ENCODE measurements around the gene GNRH2. TPM values are rescaled to one million over a fixed set of nuclear protein-coding genes. Genes with fewer than 3 reads are reported as not detected.

Gene GNRH2
- total RNA-seq, 1 experiment from 2014 or later: 0.65 TPM

GRCh38 chr20:3068986-3069900 lies 25.8 kb downstream of the GNRH2 start:
- DNase-seq: peak; percentile 67 to 92
- TF ChIP-seq CTCF (conservative IDR thresholded peaks at IDR 0.05): no peak; the same call in 1 of the 2 replicates
- TF ChIP-seq EZH2 (IDR thresholded peaks at IDR 0.05; ENCODE audit: low read depth): no peak
- Histone ChIP-seq H3K4me2 (peak overlapping the region; percentile 4; the same call in 1 of the 2 replicates), H4K20me1 (ENCODE audit: insufficient read depth) (no peaks in the 10 kb centered on the region), H3K27ac (peak overlapping the region; percentile 68), H3F3A (ENCODE audit: insufficient read depth, low read depth) (peaks cover 53% of the 10 kb centered on the region), H3K79me2 (ENCODE audit: low read depth) (no peaks in the 10 kb centered on the region), H3K9me3 (ENCODE audit: insufficient read depth, low read depth) (no peaks in the 10 kb centered on the region), H3K27me3 (ENCODE audit: insufficient read depth, low read depth) (no peaks in the 10 kb centered on the region), H2AFZ (no peak overlapping the region), H3K36me3 (ENCODE audit: low read depth) (no peaks in the 10 kb centered on the region), H3K4me1 (replicated peaks; ENCODE audit: insufficient read depth) (peaks cover 54% of the 10 kb centered on the region), H3K9me2 (ENCODE audit: insufficient read depth) (no peaks in the 10 kb centered on the region), H3K4me3 (no peak overlapping the region)
- no TSS peak for BruUV-seq (replicated peaks)
- ChIA-PET CTCF (interaction anchor here (0.5 to 1.1 kb wide), 2 partner anchors 46 to 562 kb away, joined by 12 to 19 read pairs; no protein-coding TSS in a partner anchor), POLR2A (ENCODE audit: unreplicated experiment) (no interaction called here)
- intact Hi-C loops (cut with micrococcal nuclease; ENCODE audit: unreplicated experiment): no loop called here

- TF ChIP-seq CTCF (conservative IDR thresholded peaks at IDR 0.05) (no peak), EZH2 (IDR thresholded peaks at IDR 0.05; ENCODE audit: low read depth) (no peak)
- no peaks in the 10 kb centered on the region for H3K36me3 ChIP-seq (ENCODE audit: low read depth)
- BruUV-seq (replicated peaks): no TSS peak
- CTCF ChIA-PET: no interaction called here
- H3F3A ChIP-seq (ENCODE audit: insufficient read depth, low read depth): peaks cover 57% of the 10 kb centered on the region
- no peaks in the 10 kb centered on the region for H4K20me1 ChIP-seq (ENCODE audit: insufficient read depth)
- no peaks in the 10 kb centered on the region for H3K9me2 ChIP-seq (ENCODE audit: insufficient read depth)
- H3K4me2 ChIP-seq: no peak overlapping the region
- no peak overlapping the region for H2AFZ ChIP-seq
- no peaks in the 10 kb centered on the region for H3K27me3 ChIP-seq (ENCODE audit: insufficient read depth, low read depth)
- POLR2A ChIA-PET (ENCODE audit: unreplicated experiment): no interaction called here
- H3K9me3 ChIP-seq (ENCODE audit: insufficient read depth, low read depth): no peaks in the 10 kb centered on the region
- H3K79me2 ChIP-seq (ENCODE audit: low read depth): no peaks in the 10 kb centered on the region
- intact Hi-C loops (cut with micrococcal nuclease; ENCODE audit: unreplicated experiment): no loop called here
- H3K4me3 ChIP-seq: no peak overlapping the region
- no peak for DNase-seq
- peaks cover 66% of the 10 kb centered on the region for H3K4me1 ChIP-seq (replicated peaks; ENCODE audit: insufficient read depth)
- no peak overlapping the region for H3K27ac ChIP-seq
Observed at GRCh38 chr20:3070725-3071124, 27.3 kb downstream of the GNRH2 start.

DNA sequence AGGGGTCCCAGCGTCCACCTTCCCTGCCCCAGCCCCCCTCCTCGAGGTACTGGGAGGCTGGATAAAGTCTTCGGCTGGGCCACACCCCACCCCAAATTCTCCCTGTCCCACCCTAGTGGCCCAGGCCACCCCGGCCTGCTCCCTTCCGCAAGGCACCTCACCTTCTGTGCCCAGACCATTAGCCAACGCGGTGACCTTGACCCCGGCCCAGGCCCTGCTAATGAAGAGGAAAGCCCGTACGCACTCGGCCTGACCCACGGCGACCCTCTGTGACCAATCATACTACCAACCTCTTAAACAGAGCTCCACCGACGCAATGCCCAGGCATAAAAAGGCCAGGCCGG lies 27.8 kb downstream of the GNRH2 start:
- Histone ChIP-seq H3K27me3 (ENCODE audit: insufficient read depth, low read depth) (no peaks in the 10 kb centered on the region), H3K36me3 (ENCODE audit: low read depth) (no peaks in the 10 kb centered on the region), H3K9me2 (ENCODE audit: insufficient read depth) (no peaks in the 10 kb centered on the region), H4K20me1 (ENCODE audit: insufficient read depth) (no peaks in the 10 kb centered on the region), H2AFZ (no peak overlapping the region), H3K4me3 (no peak overlapping the region), H3K79me2 (ENCODE audit: low read depth) (no peaks in the 10 kb centered on the region), H3K27ac (no peak overlapping the region), H3K4me1 (replicated peaks; ENCODE audit: insufficient read depth) (peaks cover 61% of the 10 kb centered on the region), H3K9me3 (ENCODE audit: insufficient read depth, low read depth) (no peaks in the 10 kb centered on the region), H3K4me2 (no peak overlapping the region), H3F3A (ENCODE audit: insufficient read depth, low read depth) (peaks cover 52% of the 10 kb centered on the region)
- CTCF ChIA-PET: no interaction called here
- no TSS peak for BruUV-seq (replicated peaks)
- intact Hi-C loops (cut with micrococcal nuclease; ENCODE audit: unreplicated experiment): no loop called here
- DNase-seq: no peak
- POLR2A ChIA-PET (ENCODE audit: unreplicated experiment): no interaction called here
- TF ChIP-seq CTCF (conservative IDR thresholded peaks at IDR 0.05): no peak
- TF ChIP-seq EZH2 (IDR thresholded peaks at IDR 0.05; ENCODE audit: low read depth): no peak
